H9 (cell line): ENCODE results near the gene NKAPL. TPM values are rescaled to one million over a fixed set of nuclear protein-coding genes. Genes with fewer than 3 reads are reported as not detected.

ENCODE experiments used
- DNase-seq: peaks from one replicate; pipeline ENCODE4 v3.0.0-alpha.2; 2017
- H2AFZ ChIP-seq: one replicate; pipeline ENCODE4 v1.6.1; 2013; ENCODE audit warnings: mild to moderate bottlenecking, low read length, control low read depth, moderate library complexity
- H2AK5ac ChIP-seq: 2 replicates; pipeline ENCODE4 v1.6.1; 2013; ENCODE audit warnings: low read length, control low read depth, mixed read lengths; ENCODE audit not compliant: insufficient read length
- H2BK120ac ChIP-seq: one replicate; pipeline ENCODE4 v1.6.1; 2013; ENCODE audit warnings: low read depth, mild to moderate bottlenecking, low read length, control low read depth, inconsistent platforms; ENCODE audit not compliant: poor library complexity, severe bottlenecking
- H2BK12ac ChIP-seq: 2 replicates; pipeline ENCODE4 v1.6.1; 2013; ENCODE audit warnings: low read length, control low read depth, mixed read lengths, low read depth; ENCODE audit not compliant: insufficient read length
- H2BK15ac ChIP-seq: 2 replicates; pipeline ENCODE4 v1.6.1; 2013; ENCODE audit warnings: low read depth, low read length, control low read depth
- H2BK20ac ChIP-seq: one replicate; pipeline ENCODE4 v1.6.1; 2013; ENCODE audit warnings: low read depth, mild to moderate bottlenecking, low read length, control low read depth, inconsistent platforms; ENCODE audit not compliant: poor library complexity, severe bottlenecking
- H2BK5ac ChIP-seq: 2 replicates; pipeline ENCODE4 v1.6.1; 2013; ENCODE audit warnings: low read length, control low read depth, mixed read lengths; ENCODE audit not compliant: insufficient read length
- H3K14ac ChIP-seq: 2 replicates; pipeline ENCODE4 v1.6.1; 2013; ENCODE audit warnings: low read length, control low read depth; ENCODE audit not compliant: insufficient read depth
- H3K18ac ChIP-seq: 2 replicates; pipeline ENCODE4 v1.6.1; 2013; ENCODE audit warnings: low read depth, mild to moderate bottlenecking, mixed read lengths, low read length, control low read depth; ENCODE audit not compliant: insufficient read length
- H3K23ac ChIP-seq: 2 replicates; pipeline ENCODE4 v1.6.1; 2013; ENCODE audit warnings: low read length, control low read depth, mixed read lengths, low read depth; ENCODE audit not compliant: insufficient read length
- H3K23me2 ChIP-seq: 2 replicates; pipeline ENCODE4 v1.6.1; 2013; ENCODE audit warnings: low read depth, mild to moderate bottlenecking, mixed read lengths, low read length, control low read depth; ENCODE audit not compliant: insufficient read length, poor library complexity, severe bottlenecking
- H3K27ac ChIP-seq: 2 replicates; pipeline ENCODE4 v1.5.1; 2013; ENCODE audit warnings: low read length, control low read depth, mixed read lengths, low read depth; ENCODE audit not compliant: insufficient read length
- H3K27me3 ChIP-seq: 2 replicates; pipeline ENCODE4 v1.6.1; 2013; ENCODE audit warnings: low read length, control low read depth, inconsistent platforms; ENCODE audit not compliant: insufficient read depth
- H3K4ac ChIP-seq: 2 replicates; pipeline ENCODE4 v1.6.1; 2013; ENCODE audit warnings: low read depth, mild to moderate bottlenecking, control low read depth, inconsistent platforms, low read length, moderate library complexity
- H3K4me1 ChIP-seq: 2 replicates; pipeline ENCODE4 v1.6.1; 2013; ENCODE audit warnings: low read length, control low read depth, inconsistent platforms; ENCODE audit not compliant: insufficient read depth
- H3K4me2 ChIP-seq: 2 replicates; pipeline ENCODE4 v1.6.1; 2013; ENCODE audit warnings: low read length, control low read depth, mixed read lengths; ENCODE audit not compliant: insufficient read length, insufficient read depth
- H3K56ac ChIP-seq: 2 replicates; pipeline ENCODE4 v1.6.1; 2013; ENCODE audit warnings: low read depth, mild to moderate bottlenecking, mixed read lengths, low read length, control low read depth; ENCODE audit not compliant: insufficient read length
- H3K79me1 ChIP-seq: 2 replicates; pipeline ENCODE4 v1.6.1; 2013; ENCODE audit warnings: low read depth, mild to moderate bottlenecking, moderate library complexity, low read length, control low read depth, inconsistent platforms; ENCODE audit not compliant: insufficient read depth, poor library complexity, severe bottlenecking
- H3K79me2 ChIP-seq: 2 replicates; pipeline ENCODE4 v1.6.1; 2013; ENCODE audit warnings: low read length, control low read depth, inconsistent platforms; ENCODE audit not compliant: insufficient read depth
- H3K9ac ChIP-seq: 2 replicates; pipeline ENCODE4 v1.6.1; 2013; ENCODE audit warnings: low read length, control low read depth, mixed read lengths; ENCODE audit not compliant: insufficient read length; ENCODE audit errors: extremely low read depth
- H3K9me3 ChIP-seq: one replicate; pipeline ENCODE4 v1.6.1; 2013; ENCODE audit warnings: low read depth, low read length, inconsistent platforms; ENCODE audit not compliant: control insufficient read depth
- H3T11ph ChIP-seq: one replicate; pipeline ENCODE4 v1.6.1; 2013; ENCODE audit warnings: mild to moderate bottlenecking, low read length, control low read depth, inconsistent platforms
- H4K20me1 ChIP-seq: one replicate; pipeline ENCODE4 v1.6.1; 2013; ENCODE audit not compliant: control insufficient read depth, insufficient read length, insufficient read depth
- H4K5ac ChIP-seq: 2 replicates; pipeline ENCODE4 v1.6.1; 2013; ENCODE audit warnings: low read depth, mild to moderate bottlenecking, mixed read lengths, low read length, control low read depth; ENCODE audit not compliant: insufficient read length
- H4K8ac ChIP-seq: replicated peaks from 2 replicates; pipeline ENCODE4 v1.6.1; 2013; ENCODE audit warnings: low read length, control low read depth, mixed read lengths, low read depth; ENCODE audit not compliant: insufficient read length
- H4K91ac ChIP-seq: 2 replicates; pipeline ENCODE4 v1.6.1; 2013; ENCODE audit warnings: low read depth, mild to moderate bottlenecking, moderate library complexity, mixed read lengths, low read length, control low read depth; ENCODE audit not compliant: insufficient read length
- H3K27ac Mint-ChIP-seq, 3 experiments: 2 replicates in 2 of 3; 3 replicates in 1 of 3; pipeline ENCODE4 v1.8.0; 2020 to 2021; ENCODE audit warnings: mixed read lengths in 3 of 3, mild to moderate bottlenecking in 1 of 3, moderate library complexity in 1 of 3
- H3K27me3 Mint-ChIP-seq: 2 replicates; pipeline ENCODE4 v1.8.0; 2021; ENCODE audit warnings: low read depth, mild to moderate bottlenecking, moderate library complexity, mixed read lengths
- H3K36me3 Mint-ChIP-seq, 3 experiments: 2 replicates in 2 of 3; 3 replicates in 1 of 3; pipeline ENCODE4 v1.8.0; 2020 to 2021; ENCODE audit warnings: low read depth in 3 of 3, mixed read lengths in 3 of 3; ENCODE audit not compliant: insufficient read depth in 1 of 3
- H3K4me1 Mint-ChIP-seq, 2 experiments: 2 replicates each; pipeline ENCODE4 v1.8.0; 2020; ENCODE audit warnings: mixed read lengths in 2 of 2
- H3K4me3 Mint-ChIP-seq, 2 experiments: 2 replicates in 1 of 2; 3 replicates in 1 of 2; pipeline ENCODE4 v1.8.0; 2020 to 2021; ENCODE audit warnings: mild to moderate bottlenecking in 2 of 2, mixed read lengths in 2 of 2, moderate library complexity in 1 of 2
- H3K9me3 Mint-ChIP-seq, 2 experiments: 2 replicates in 1 of 2; 3 replicates in 1 of 2; pipeline ENCODE4 v1.8.0; 2020; ENCODE audit warnings: mild to moderate bottlenecking in 2 of 2, mixed read lengths in 2 of 2, moderate library complexity in 1 of 2
- WGBS: extraction: QIAGEN DNeasy Blood & Tissue Kit; methylation state at CpG from one replicate; pipeline ENCODE4 v1.1.7; 2013; ENCODE audit warnings: missing lambda C conversion rate, low lambda C conversion rate, mixed read lengths; ENCODE audit not compliant: insufficient read length; ENCODE audit errors: extremely low coverage; 5-methylcytosine and 5-hydroxymethylcytosine counted together
- total RNA-seq: library from RNA; stranded (reverse); gene quantifications from 2 replicates; pipeline ENCODE4 v1.2.1, GENCODE V29; 2021
- TF ChIP-seq, protein P1 (sequence below): fragments of 200-600 bp; sonication (generic); conservative IDR thresholded peaks from 3 replicates; pipeline ENCODE4 v1.8.0; 2021; ENCODE audit warnings: antibody characterized with exemption, mild to moderate bottlenecking

NKAPL gene
- total RNA-seq, 1 experiment from 2014 or later, result not detected

DNA sequence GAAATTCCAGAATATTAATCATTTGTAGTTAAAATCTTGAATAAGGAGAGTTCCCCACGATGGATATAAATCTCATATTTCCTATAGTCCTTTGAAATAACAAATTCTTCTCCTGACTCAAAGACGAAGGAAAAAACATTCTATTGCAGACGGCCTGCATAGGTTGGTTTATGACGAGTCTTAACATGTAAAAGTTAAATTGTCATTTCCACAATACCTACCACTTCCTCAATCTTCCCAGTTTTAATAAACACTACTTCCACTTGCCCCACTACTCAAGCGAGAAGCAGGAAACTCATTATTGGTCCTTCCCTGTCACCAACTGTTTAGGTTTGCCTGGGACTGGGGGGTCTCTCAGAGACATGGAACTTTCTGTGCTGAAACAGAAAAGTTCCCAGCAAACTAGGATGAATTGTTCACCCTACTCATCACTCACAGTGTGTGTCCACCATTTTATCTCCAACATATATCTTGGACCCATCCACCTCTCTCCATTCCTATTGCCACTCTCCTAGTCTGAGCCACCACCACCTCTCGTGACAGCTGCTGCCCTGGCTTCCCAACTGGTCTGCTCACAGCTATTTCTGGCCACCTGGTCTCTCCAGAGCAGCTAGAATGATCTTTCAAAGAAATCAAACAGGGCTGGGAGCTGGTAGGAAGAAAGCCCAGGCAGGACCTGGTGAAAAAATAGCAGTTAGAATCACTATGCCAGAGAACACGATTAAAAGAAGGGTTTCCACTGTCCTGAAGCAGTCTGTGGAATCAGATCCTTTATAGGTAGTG lies 49.2 kb upstream of the NKAPL start:
- no peak overlapping the region for H2BK15ac ChIP-seq
- H3K27ac ChIP-seq, result no peak overlapping the region
- H2BK12ac ChIP-seq, result no peak overlapping the region
- no peak overlapping the region for H2AK5ac ChIP-seq
- no peak overlapping the region for H2AFZ ChIP-seq
- H3K4me2 ChIP-seq, result no peak overlapping the region
- Mint-ChIP-seq H3K36me3 (peaks cover 0 to 1% (median 0%) of the 10 kb centered on the region in 3 experiments; a peak in 1 of 7 replicates), H3K27ac (no peak overlapping the region), H3K4me1 (peaks cover 21 to 38% of the 10 kb centered on the region in 2 experiments), H3K9me3 (peaks cover 0 to 7% of the 10 kb centered on the region in 2 experiments; a peak in 1 of 5 replicates), H3K4me3 (peak overlapping the region in 1 of 2 experiments; percentile 20; a peak in 1 of 5 replicates), H3K27me3 (peaks cover 91% of the 10 kb centered on the region)
- no peak overlapping the region for H3K56ac ChIP-seq
- H3K79me2 ChIP-seq, result no peaks in the 10 kb centered on the region
- H4K5ac ChIP-seq, result no peak overlapping the region
- no peak for DNase-seq
- no peak overlapping the region for H3K18ac ChIP-seq
- H3K9me3 ChIP-seq, result no peaks in the 10 kb centered on the region
- peaks cover 6% of the 10 kb centered on the region for H3K23me2 ChIP-seq
- H3K4me1 ChIP-seq, result no peaks in the 10 kb centered on the region
- no peak overlapping the region for H3K4ac ChIP-seq
- TF ChIP-seq, protein P1, sequence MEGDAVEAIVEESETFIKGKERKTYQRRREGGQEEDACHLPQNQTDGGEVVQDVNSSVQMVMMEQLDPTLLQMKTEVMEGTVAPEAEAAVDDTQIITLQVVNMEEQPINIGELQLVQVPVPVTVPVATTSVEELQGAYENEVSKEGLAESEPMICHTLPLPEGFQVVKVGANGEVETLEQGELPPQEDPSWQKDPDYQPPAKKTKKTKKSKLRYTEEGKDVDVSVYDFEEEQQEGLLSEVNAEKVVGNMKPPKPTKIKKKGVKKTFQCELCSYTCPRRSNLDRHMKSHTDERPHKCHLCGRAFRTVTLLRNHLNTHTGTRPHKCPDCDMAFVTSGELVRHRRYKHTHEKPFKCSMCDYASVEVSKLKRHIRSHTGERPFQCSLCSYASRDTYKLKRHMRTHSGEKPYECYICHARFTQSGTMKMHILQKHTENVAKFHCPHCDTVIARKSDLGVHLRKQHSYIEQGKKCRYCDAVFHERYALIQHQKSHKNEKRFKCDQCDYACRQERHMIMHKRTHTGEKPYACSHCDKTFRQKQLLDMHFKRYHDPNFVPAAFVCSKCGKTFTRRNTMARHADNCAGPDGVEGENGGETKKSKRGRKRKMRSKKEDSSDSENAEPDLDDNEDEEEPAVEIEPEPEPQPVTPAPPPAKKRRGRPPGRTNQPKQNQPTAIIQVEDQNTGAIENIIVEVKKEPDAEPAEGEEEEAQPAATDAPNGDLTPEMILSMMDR, result no peak
- H3T11ph ChIP-seq, result no peak overlapping the region
- H3K14ac ChIP-seq, result no peak overlapping the region
- H4K91ac ChIP-seq, result no peak overlapping the region
- no peak overlapping the region for H2BK120ac ChIP-seq
- H2BK5ac ChIP-seq, result no peak overlapping the region
- H2BK20ac ChIP-seq, result no peak overlapping the region
- H4K20me1 ChIP-seq, result no peaks in the 10 kb centered on the region
- WGBS, result no CpG with 5 or more reads among the region's 7 CpGs
- no peaks in the 10 kb centered on the region for H3K79me1 ChIP-seq
- no peak overlapping the region for H4K8ac ChIP-seq
- H3K9ac ChIP-seq, result no peak overlapping the region
- H3K23ac ChIP-seq, result no peak overlapping the region
- peaks cover 47% of the 10 kb centered on the region for H3K27me3 ChIP-seq
